ENCODE data around the gene NEDD4. TPM values are rescaled to one million over a fixed set of nuclear protein-coding genes. Genes with fewer than 3 reads are reported as not detected.

Gene NEDD4
- total RNA-seq, result 43.6 and 48.5 TPM in 2 replicates

DNA sequence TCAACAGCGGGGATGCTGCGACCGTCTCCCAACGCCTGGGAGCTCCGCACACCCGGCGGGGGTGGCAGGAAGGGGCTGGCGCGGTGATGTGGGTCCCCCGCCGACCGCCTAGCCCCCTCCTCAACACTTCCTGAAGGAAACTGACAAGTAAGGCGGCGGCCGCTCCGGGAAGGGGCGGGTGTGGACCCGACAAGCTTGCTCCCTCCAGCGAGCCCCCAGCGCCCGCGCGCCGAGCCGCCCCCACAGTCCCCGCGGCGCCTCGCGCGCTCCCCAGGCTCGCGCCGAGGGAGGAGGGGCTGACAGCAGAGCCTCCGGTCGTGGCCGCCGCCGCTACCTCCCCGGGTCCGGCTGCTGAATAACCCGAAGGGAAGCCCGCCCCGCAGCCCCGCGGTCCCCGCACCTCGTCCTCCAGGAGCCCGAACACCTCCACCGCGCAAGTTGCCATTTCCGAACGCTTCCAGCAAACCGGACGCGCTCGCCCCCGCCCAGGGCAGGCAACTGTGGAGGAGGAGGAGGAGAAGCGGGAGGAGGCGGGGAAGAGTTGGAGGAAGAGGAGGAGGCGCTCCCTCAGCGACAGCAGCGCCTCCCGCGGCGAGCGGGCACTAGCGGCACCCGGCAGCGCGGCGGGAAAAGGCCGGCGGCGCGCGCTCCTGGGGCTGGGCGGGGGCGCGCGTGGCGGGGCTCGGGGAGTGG, at the start of gene NEDD4:
NEDD4 (minus strand) TSS at position 502 of the 693 bp plus-strand sequence; CDS start at position 445, 57 bp downstream.
- H3K79me2 ChIP-seq (ENCODE audit: insufficient read depth, low read length), result peaks cover 42% of the 10 kb centered on the region
- H3K4me3 ChIP-seq (ENCODE audit: insufficient read depth, low read length), result peak within 1 kb of the TSS; percentile 88
- peak within 1 kb of the TSS; percentile 70 for H3K27ac ChIP-seq (ENCODE audit: low read depth, low read length)
- H4K20me1 ChIP-seq (ENCODE audit: insufficient read depth, low read length), result peaks cover 12% of the 10 kb centered on the region
- peak within 1 kb of the TSS; percentile 94 for H3K4me2 ChIP-seq (ENCODE audit: insufficient read depth, low read length)
- H3K27me3 ChIP-seq (ENCODE audit: insufficient read depth, low read length), result no peaks in the 10 kb centered on the region
- peak; percentile 32 for TF ChIP-seq CTCF (IDR thresholded peaks at IDR 0.05; ENCODE audit: extremely low read depth, low read depth, low read length)
- peak; percentile 99 for DNase-seq (ENCODE audit: insufficient read length, low spot score, missing footprints)
- H3K9me3 ChIP-seq (ENCODE audit: low read depth, low read length), result no peaks in the 10 kb centered on the region
- H3K36me3 ChIP-seq (ENCODE audit: insufficient read depth, low read length), result no peaks in the 10 kb centered on the region
- peaks cover 21% of the 10 kb centered on the region for H3K4me1 ChIP-seq (ENCODE audit: insufficient read depth, low read length)
- H2AFZ ChIP-seq (ENCODE audit: low read length), result peak within 1 kb of the TSS; percentile 93

DNA sequence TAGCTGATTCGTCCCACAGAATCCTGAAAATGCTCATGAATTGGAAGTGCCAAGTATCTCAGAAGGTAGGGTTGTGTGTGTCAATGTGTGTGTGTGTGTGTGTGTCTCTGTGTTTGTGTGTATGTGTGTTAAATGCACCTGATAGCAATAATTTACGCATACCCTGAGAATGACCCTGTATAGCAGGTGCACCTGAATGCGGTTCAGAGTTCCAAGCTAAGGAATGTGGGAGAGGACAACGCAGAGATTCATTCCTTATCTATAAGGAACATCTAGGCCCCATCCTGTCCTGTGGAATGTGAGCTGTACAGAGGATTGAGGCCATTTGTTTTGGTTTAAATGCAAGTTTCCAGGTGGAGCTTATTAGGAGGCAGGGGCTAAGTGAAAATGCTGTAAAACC, 49.1 kb upstream of the NEDD4 start:
- Histone ChIP-seq H3K36me3 (ENCODE audit: insufficient read depth, low read length) (no peaks in the 10 kb centered on the region), H3K27ac (ENCODE audit: low read depth, low read length) (peak overlapping the region; percentile 59), H3K4me1 (ENCODE audit: insufficient read depth, low read length) (peaks cover 25% of the 10 kb centered on the region), H3K9me3 (ENCODE audit: low read depth, low read length) (no peaks in the 10 kb centered on the region), H3K4me2 (ENCODE audit: insufficient read depth, low read length) (no peak overlapping the region), H3K79me2 (ENCODE audit: insufficient read depth, low read length) (no peaks in the 10 kb centered on the region), H4K20me1 (ENCODE audit: insufficient read depth, low read length) (no peaks in the 10 kb centered on the region), H2AFZ (ENCODE audit: low read length) (no peak overlapping the region), H3K27me3 (ENCODE audit: insufficient read depth, low read length) (no peaks in the 10 kb centered on the region), H3K4me3 (ENCODE audit: insufficient read depth, low read length) (no peak overlapping the region)
- no peak for DNase-seq (ENCODE audit: insufficient read length, low spot score, missing footprints)
- no peak for TF ChIP-seq CTCF (IDR thresholded peaks at IDR 0.05; ENCODE audit: extremely low read depth, low read depth, low read length)

GRCh38 chr15:56042031-56042430, 48.6 kb upstream of the NEDD4 start:
- no peaks in the 10 kb centered on the region for H3K27me3 ChIP-seq (ENCODE audit: insufficient read depth, low read length)
- no peaks in the 10 kb centered on the region for H4K20me1 ChIP-seq (ENCODE audit: insufficient read depth, low read length)
- no peak overlapping the region for H3K4me2 ChIP-seq (ENCODE audit: insufficient read depth, low read length)
- no peak overlapping the region for H2AFZ ChIP-seq (ENCODE audit: low read length)
- no peak for DNase-seq (ENCODE audit: insufficient read length, low spot score, missing footprints)
- no peaks in the 10 kb centered on the region for H3K9me3 ChIP-seq (ENCODE audit: low read depth, low read length)
- H3K4me1 ChIP-seq (ENCODE audit: insufficient read depth, low read length), result peaks cover 25% of the 10 kb centered on the region
- H3K4me3 ChIP-seq (ENCODE audit: insufficient read depth, low read length), result no peak overlapping the region
- no peak for TF ChIP-seq CTCF (IDR thresholded peaks at IDR 0.05; ENCODE audit: extremely low read depth, low read depth, low read length)
- no peak overlapping the region for H3K27ac ChIP-seq (ENCODE audit: low read depth, low read length)
- no peaks in the 10 kb centered on the region for H3K79me2 ChIP-seq (ENCODE audit: insufficient read depth, low read length)
- H3K36me3 ChIP-seq (ENCODE audit: insufficient read depth, low read length), result no peaks in the 10 kb centered on the region

DNA sequence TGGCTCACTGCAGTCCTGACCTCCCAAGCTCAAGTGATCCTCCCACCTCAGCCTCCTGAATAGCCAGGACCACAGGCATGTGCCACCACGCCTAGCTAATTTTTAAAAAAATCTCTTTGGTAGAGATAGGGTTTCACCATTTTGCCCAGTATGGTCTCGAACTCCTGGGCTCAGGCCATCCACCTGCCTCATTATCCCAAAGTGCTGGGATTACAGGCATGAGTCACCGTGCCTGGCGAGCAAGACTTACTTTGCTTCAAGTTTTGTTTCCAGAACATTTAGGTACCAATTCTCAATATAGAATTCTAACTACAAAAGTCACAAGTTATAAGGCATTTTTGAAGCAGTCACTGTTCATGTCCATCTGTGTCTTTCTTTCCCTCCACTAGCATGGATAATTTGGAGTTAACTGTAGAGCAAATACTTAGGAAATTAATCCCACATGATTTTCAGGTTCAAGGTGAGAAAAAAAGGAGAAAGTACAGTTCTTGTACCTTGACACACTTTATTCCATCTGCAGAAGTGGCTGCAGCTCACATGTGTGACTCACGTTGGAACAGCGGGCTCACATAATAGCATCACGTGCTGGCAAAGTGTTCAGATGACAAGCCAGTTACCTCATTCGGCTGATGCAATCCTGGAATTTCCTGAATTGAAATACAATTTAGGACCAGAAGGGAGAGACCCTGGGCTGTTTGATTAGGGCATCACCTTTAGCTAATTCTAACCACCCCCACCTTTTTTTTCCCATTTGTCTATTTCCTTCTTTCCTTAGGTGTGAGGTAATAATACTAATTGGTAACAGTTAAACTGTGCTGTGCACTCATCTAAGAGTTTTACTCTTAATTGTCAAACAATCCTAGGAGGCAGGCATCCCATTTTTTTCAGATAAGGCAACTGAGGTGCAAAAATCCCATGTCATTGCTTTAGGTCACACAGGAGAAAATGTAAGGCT, 46.9 kb upstream of the NEDD4 start:
- peak; percentile 41 for DNase-seq (ENCODE audit: insufficient read length, low spot score, missing footprints)
- H2AFZ ChIP-seq (ENCODE audit: low read length), result peak overlapping the region; percentile 31
- no peaks in the 10 kb centered on the region for H3K79me2 ChIP-seq (ENCODE audit: insufficient read depth, low read length)
- no peaks in the 10 kb centered on the region for H3K27me3 ChIP-seq (ENCODE audit: insufficient read depth, low read length)
- H3K4me1 ChIP-seq (ENCODE audit: insufficient read depth, low read length), result peaks cover 25% of the 10 kb centered on the region
- peak overlapping the region; percentile 47 for H3K4me2 ChIP-seq (ENCODE audit: insufficient read depth, low read length)
- no peak for TF ChIP-seq CTCF (IDR thresholded peaks at IDR 0.05; ENCODE audit: extremely low read depth, low read depth, low read length)
- no peaks in the 10 kb centered on the region for H4K20me1 ChIP-seq (ENCODE audit: insufficient read depth, low read length)
- peak overlapping the region; percentile 91 for H3K27ac ChIP-seq (ENCODE audit: low read depth, low read length)
- no peaks in the 10 kb centered on the region for H3K36me3 ChIP-seq (ENCODE audit: insufficient read depth, low read length)
- no peak overlapping the region for H3K4me3 ChIP-seq (ENCODE audit: insufficient read depth, low read length)
- H3K9me3 ChIP-seq (ENCODE audit: low read depth, low read length), result no peaks in the 10 kb centered on the region
